Measurements from ENCODE around the gene ADAM12.
"Not testable (repeated sequence)": the region's sequence is repeated elsewhere in the genome, so short reads cannot be mapped to it uniquely, and the experiment has no call there.

The ADAM12 gene

GRCh38 chr10:126373972-126374371 lies 14.3 kb downstream of the ADAM12 start:
- no peak for DNase-seq (ENCODE audit: low read depth)

- DNase-seq (ENCODE audit: low read depth): no peak
These were observed 15.1 kb downstream of the ADAM12 start for GRCh38 chr10:126373147-126373546.

DNA sequence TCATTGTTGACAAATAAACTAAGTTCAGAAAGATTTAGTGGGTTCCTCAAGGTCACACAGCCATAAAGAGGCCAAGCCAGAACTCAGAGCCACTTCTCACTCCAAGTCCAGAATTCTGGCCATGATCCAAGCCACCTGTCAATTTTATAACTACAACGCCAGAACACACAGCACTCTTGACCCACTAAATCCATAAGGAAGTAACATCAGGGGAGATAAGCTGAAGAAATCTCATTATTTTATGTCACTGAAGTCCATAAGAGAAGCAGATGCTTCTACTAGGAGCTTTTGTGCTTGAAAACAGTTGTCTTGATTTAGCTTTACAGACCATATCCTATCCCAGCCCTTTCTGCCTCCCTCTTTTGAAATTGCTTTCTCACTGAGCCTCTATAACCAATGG lies 15.9 kb downstream of the ADAM12 start:
- no peak for DNase-seq (ENCODE audit: low read depth)

DNA sequence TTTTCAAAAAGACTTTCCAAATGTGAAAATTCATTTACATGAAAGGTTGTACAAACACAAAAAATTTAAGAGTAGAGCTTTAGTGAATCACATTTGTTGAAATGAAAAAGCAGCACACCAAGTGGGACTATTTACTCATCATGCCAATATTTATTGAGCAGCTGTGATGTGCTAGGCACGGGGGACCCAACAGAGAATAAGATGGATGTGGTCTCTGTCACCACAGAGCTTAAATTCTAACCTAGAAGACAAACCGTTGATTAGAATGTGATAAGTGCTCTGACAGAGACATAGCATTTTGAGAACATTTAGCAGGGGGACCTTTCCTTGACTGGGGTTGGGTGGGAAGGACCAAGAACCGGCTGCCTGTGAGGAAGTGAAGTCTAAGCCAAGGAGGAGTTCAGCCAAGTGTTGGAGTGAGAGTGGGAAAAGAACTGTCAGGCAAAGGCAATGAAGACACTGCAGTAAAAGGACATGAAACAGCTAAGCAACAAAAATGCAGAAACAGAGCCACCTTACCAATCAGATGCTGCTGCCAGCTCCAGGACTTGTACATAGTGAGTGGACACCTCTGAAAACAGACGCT lies 19.1 kb downstream of the ADAM12 start:
- no peak for DNase-seq (ENCODE audit: low read depth)

GRCh38 chr10:126357169-126357568 lies 31.1 kb downstream of the ADAM12 start:
- no peak for DNase-seq (ENCODE audit: low read depth)

- no peak for DNase-seq (ENCODE audit: low read depth)
These were observed 34.6 kb downstream of the ADAM12 start for GRCh38 chr10:126353666-126354065.

DNA sequence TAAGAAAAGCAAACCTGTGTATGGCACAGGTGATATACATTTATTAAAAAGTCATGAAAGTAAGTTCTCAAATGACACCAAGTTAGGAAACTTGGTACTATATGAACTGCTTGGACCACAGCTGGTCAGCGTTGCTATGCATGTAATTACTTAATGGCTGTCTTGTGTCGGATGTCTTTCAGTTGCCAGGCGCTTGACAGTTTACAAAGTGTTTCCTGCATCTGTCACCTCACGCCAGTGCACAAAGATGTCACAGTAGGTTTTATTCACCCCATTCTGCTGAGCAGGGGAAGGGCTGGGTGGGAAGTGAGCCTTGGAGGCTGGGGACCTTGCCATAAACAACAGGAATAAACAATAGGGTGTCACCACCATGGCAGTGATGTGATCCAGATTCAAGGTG lies 35.8 kb downstream of the ADAM12 start:
- no peak for DNase-seq (ENCODE audit: low read depth)

GRCh38 chr10:126351021-126351420 lies 37.3 kb downstream of the ADAM12 start:
- no peak for DNase-seq (ENCODE audit: low read depth)

GRCh38 chr10:126350216-126350992 lies 37.9 kb downstream of the ADAM12 start:
- DNase-seq (ENCODE audit: low read depth): no peak

- no peak for DNase-seq (ENCODE audit: low read depth)
These were observed 38.6 kb downstream of the ADAM12 start for GRCh38 chr10:126349676-126350075.

- DNase-seq (ENCODE audit: low read depth): no peak
These were observed 39.2 kb downstream of the ADAM12 start for GRCh38 chr10:126349101-126349500.

- DNase-seq (ENCODE audit: low read depth): not testable (repeated sequence)
These were observed 44.8 kb downstream of the ADAM12 start for GRCh38 chr10:126343496-126343895.

- DNase-seq (ENCODE audit: low read depth): no peak
These were observed 45.6 kb downstream of the ADAM12 start for GRCh38 chr10:126342680-126343079.

- no peak for DNase-seq (ENCODE audit: low read depth)
These were observed 46.8 kb downstream of the ADAM12 start for GRCh38 chr10:126341491-126341890.

DNA sequence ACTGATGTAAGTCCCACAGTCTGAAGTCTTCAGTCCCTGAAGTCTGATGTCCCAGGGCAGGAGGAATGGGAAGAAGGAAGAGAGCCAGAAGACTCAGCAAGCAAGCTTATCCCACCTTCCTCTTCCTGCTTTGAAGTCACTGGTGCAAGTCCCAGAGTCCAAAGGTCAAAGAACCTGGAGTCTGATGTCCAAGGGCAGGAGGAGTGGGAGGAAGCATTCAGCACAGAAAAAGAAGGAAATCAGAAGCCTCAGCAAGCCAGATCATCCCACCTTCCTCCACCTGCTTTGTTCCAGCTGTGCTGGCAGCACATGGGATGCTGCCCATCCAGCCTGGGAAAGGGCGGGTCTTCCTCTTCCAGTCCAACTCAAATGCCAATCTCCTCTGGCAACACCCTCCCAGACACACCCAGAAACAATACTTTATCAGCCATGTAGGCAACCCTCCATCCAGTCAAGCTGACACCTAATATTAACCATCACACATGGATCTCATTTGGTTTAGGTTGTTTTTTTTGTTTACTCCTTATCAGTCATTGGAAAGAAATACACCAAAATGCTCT lies 50.9 kb downstream of the ADAM12 start:
- DNase-seq (ENCODE audit: low read depth): no peak

GRCh38 chr10:126336801-126337200 lies 51.5 kb downstream of the ADAM12 start:
- DNase-seq (ENCODE audit: low read depth): no peak

DNA sequence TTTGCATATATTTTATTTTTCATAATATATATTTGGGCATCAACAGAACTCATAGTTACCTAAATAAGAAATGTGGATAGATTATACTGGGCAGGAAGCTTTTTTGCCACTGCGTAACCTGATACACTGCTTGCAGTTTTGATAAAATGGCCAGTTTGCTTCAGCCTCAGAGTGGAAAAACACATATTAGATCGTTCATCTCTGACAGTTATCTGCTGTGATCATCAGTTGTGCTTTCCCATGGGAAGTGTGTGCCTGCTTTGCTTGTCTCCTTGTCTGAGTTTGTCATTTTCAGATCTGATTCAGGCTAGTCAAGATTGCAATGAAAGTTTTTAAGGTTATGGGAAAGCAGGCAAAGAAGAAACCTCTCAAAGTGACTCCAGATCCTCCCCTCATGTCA lies 54.0 kb downstream of the ADAM12 start:
- DNase-seq (ENCODE audit: low read depth): no peak

- no peak for DNase-seq (ENCODE audit: low read depth)
These were observed 55.7 kb downstream of the ADAM12 start for GRCh38 chr10:126332576-126332975.

DNA sequence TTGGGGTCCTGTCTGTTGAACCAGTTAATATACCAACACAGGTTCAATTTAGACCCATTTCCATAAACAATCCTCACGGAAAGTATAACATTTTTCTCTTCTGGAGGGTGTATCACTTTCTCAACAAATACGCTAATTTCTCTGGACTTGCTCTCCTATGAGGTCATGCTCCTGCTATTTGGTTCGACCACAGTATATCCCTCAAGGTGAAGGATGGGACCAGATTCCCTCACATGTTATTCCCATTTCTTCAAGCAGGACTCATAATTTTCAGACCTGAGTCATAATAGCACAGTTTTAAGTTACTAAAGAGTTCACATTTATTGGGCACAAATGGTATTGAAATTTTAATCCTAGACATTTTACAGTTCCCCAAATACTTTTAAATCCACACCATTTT lies 57.2 kb downstream of the ADAM12 start:
- no peak for DNase-seq (ENCODE audit: low read depth)

GRCh38 chr10:126324826-126325225 lies 63.5 kb downstream of the ADAM12 start:
- no peak for DNase-seq (ENCODE audit: low read depth)

- no peak for DNase-seq (ENCODE audit: low read depth)
These were observed 66.8 kb downstream of the ADAM12 start for GRCh38 chr10:126321440-126321839.

DNA sequence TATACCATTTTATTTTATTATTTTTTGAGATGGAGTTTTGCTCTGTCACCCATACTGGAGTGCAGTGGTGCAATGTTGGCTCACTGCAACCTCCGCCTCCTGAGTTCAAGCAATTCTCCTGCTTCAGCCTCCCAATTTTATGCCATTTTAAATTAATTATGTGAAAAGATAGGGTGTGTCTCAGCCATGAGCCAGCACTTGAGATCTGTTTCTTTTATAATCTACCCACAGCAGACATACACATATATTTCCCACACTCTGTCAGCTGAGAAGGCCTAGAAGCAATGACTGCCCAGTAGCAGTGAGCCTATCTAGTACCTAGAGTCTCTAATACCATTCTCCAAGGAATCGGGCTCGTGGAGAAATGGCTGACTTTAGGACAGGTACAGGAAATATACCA lies 70.5 kb downstream of the ADAM12 start:
- no peak for DNase-seq (ENCODE audit: low read depth)

DNA sequence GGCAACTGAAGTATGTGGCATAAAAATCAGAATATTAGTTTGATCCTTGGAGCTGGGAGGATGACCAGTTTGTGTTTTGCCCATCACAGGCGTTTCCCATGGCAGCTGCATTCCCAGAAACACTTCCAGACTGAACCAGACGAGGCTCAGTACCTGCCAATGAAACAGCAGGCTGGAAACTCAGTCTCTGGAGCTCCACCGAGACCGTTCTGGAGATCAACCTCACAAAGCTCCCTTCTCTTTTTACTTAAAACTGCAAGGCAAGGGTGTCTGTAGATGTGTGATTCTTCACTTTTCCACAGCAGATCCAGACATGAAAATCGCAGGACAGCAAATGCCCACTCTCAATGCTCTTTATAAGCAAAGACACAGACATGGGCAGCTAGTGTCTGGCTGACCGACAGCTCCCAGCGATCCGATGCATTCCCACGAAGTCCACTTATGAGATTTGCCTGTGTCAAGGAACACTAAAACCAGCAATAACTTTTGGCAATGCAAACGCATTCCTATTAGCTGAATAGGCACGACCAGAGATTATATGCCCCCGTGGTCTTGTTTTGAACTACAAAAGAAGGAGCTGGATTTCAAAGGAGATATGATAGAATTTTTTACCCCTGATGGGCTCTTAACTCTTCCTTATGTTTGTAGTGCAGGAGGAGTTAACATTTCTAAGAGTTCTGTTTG lies 72.6 kb downstream of the ADAM12 start:
- no peak for DNase-seq (ENCODE audit: low read depth)
